ENCODE measurements around the gene RIGI.

GRCh38 chr9:32503008-32503407 is 23.0 kb downstream of the RIGI start:
- TF ChIP-seq CTCF (IDR thresholded peaks at IDR 0.05; ENCODE audit: low read depth, low read length, poor library complexity, severe bottlenecking) (no peak), EZH2phosphoT487 (IDR thresholded peaks at IDR 0.05; ENCODE audit: borderline replicate concordance, low read length) (no peak)
